ENCODE results near the gene BDP1.
"Not testable (repeated sequence)": the region's sequence is repeated elsewhere in the genome, so short reads cannot be mapped to it uniquely, and the experiment has no call there.

GRCh38 chr5:71445523-71446152, 9.8 kb upstream of the BDP1 start:
- TF ChIP-seq POLR2A (IDR thresholded peaks at IDR 0.05; ENCODE audit: low read length); GATA1 (IDR thresholded peaks at IDR 0.05; ENCODE audit: low read depth, low read length): not testable (repeated sequence)

Data from erythroblast (primary cell).